GM19238 (cell line): ENCODE data around the gene ATE1.
A peak's percentile ranks its signal among the peaks of the same experiment; 100 is the strongest.
"Not testable (repeated sequence)": the region's sequence is repeated elsewhere in the genome, so short reads cannot be mapped to it uniquely, and the experiment has no call there.

ENCODE experiments used
- DNase-seq: peaks from one replicate; pipeline ENCODE4 v3.0.0; 2011; ENCODE audit warnings: low spot score; ENCODE audit not compliant: insufficient read length

The ATE1 gene

DNA sequence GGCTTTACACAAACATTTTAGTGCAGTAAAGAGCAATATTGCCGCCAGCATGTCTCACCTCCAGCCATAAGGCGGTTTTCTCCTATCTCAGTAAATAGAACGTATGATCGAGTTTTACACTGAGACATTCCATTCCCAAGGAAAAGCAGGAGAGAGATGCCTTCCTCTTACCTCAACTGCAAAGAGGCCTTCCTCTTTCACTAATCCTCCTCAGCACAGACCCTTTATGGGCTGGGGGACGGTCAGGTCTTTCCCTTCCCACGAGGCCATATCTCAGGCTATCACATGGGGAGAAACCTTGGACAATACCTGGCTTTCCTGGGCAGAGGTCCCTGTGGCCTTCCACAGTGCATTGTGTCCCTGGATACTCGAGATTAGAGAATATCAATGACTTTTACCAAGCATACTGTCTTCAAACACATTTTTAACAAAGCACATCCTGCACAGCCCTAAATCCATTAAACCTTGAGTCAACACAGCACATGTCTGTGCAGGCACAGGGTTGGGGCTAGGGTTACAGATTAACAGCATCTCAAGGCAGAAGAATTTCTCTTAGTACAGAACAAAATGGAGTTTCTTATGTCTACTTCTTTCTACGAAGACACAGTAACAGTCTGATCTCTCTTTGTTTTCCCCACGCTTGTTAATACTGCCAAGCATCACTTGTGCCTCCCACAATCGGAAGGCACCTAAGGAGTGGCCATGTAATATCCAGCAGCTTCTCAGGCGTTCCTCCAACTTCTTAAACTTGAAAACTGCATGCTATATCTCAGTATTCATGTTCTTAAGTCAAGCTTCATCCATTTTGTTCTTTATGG lies 2.6 kb upstream of the ATE1 start:
- not testable (repeated sequence) for DNase-seq

GRCh38 chr10:121929585-121930267 lies 1.9 kb upstream of the ATE1 start:
- not testable (repeated sequence) for DNase-seq

DNA sequence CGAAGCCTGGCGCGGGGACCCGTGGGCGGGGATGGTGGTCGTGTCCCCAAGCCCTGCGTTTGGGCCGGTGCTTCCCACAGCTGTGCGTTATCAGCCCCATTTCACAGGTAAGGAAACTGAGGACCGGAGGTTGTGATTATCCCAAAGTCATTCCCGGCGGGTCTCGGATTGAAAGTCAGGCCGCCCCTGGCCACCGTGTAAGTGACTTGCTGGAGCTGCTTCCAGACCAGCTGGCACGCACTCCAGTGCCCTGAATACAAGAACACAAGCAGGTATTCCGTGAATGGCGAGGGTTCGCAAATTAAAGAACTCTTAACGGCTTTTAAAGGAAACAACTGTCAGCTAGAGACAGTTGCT lies 675 bp upstream of the ATE1 start:
- no peak for DNase-seq

DNA sequence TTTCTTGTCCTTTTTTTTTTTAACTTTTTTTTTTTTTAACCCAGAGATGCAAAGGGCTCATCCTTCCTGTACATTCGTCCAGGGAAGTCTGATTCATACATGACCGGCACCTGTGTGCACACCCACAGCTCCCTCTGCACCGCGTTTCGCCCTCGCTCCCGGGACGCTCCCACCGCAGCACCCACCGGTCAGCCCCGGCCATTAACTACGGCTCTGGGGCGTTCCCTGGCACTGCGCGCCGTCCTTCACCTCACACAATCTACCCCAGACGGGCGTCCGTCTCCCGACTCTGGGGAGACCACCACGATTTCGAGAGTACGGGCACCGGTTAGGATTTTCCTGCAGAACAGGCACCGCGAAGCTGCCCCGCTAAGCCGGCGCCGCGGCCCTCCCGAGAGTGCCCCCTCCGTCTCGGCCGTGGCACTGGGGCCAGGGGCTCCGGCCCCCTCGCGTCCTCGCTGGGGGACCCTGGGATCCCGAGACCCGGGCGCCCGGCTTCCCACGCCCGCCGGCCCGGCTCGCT lies 452 bp downstream of the ATE1 start:
- DNase-seq, result peak; percentile 41

GRCh38 chr10:121926671-121927317 lies 1.0 kb downstream of the ATE1 start:
- peak; percentile 29 for DNase-seq

DNA sequence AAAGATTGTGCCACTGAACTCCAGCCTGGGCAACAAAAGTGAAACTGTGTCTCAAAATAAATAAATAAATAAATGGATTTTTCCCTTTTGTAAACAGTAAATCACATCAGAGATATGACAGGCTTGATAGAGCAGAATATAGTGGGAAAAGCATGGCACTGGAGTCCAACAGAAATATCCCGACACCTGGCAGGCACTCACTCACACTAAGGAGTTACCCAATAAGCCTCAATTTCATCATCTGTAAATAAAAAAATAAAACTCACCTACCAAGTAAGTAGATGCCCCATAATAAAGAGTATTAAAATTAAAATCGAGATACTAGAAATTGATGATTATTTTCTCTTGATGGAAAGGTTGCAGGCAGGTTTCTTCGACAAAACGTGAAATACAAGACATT lies 1.7 kb downstream of the ATE1 start:
- DNase-seq, result no peak

GRCh38 chr10:121921238-121921931 lies 6.4 kb downstream of the ATE1 start:
- DNase-seq, result no peak

DNA sequence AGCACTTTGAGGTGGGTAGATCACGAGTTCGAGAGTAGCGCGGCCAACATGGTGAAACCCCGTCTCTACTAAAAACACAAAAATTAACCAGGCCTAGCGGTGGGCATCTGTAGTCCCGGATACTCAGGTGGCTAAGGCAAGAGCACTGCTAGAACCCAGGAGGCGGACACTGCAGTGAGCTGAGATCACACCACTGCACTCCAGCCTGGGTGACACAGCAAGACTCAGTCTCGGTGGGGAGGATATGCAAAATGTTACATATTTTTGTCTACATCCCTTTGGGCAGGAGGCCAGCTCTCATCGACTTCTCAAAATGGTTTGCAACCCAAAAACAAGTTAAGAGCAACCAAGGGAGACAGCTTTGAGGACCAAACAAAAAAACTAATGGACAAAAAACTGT lies 8.2 kb downstream of the ATE1 start:
- no peak for DNase-seq

GRCh38 chr10:121918800-121919199 lies 9.0 kb downstream of the ATE1 start:
- DNase-seq, result not testable (repeated sequence)

- DNase-seq, result no peak
These were observed 13.2 kb downstream of the ATE1 start for GRCh38 chr10:121914661-121915060.

DNA sequence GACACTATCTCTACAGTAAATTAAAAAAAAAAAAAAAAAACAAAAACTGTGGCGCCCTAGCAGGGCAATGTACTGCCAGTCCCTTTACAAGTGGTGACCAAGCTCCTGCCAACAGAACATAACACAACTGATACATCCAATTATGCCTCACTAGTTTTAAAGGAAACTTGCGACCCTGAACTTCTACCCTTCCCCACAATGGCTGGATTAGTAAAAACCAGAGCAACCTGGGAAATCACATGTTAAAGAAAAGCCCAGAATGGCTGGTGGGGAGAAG lies 16.5 kb downstream of the ATE1 start:
- DNase-seq, result no peak

DNA sequence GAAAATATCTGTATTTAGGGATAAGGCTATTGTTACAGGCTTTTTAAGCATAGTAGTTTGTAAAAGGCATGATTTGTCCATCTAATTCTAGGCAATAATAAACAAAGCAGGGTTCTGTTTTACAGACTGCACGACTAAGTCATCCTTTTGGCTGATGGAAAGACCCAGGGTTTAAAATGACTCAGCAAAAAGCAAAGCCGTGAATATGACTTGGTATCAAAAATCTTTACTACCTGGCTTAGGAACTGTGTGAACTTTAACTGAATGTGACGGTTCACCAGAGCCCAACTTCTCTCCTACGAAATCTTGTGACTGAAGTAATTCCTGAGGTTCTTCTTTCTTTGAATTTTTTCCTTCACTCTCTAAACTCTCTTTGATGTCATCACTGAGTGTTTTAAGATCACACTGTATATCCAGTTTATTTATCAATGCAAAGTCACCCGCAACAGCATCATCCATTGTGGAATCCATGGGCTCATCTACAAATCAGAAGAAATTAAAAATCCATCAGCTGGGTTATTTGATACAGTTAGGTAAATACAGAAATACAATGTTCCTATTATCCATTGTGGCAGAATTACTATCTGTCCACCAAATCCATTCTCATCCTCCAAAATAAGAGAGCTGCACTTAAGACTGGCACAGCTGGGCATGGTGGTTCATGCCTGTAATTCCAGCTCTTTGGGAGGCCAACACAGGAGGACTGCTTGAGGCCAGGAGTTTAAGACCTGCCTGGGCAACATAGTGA lies 17.0 kb downstream of the ATE1 start:
- DNase-seq, result no peak

- no peak for DNase-seq
These were observed 22.9 kb downstream of the ATE1 start for GRCh38 chr10:121904888-121905287.

- peak; percentile 20 for DNase-seq
These were observed 27.2 kb downstream of the ATE1 start for GRCh38 chr10:121900443-121901174.

DNA sequence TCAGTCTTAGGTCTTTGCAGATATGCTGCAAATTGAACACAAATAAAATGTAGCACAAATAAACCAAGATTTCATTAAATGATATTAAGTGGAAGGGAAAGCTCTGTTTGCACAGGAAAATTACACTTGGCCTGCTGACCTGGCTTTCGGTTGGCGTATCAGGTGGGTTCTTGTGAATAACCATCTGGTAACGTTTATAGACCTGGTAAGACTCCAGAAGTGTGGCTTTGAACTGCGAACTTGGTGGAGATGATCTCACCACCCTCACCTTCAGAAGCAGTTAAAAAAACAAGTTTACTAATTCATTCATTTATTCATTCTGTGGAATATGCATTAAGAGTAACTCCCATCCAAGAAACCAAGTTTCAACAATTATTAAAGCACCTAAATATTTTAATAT lies 28.1 kb downstream of the ATE1 start:
- no peak for DNase-seq

DNA sequence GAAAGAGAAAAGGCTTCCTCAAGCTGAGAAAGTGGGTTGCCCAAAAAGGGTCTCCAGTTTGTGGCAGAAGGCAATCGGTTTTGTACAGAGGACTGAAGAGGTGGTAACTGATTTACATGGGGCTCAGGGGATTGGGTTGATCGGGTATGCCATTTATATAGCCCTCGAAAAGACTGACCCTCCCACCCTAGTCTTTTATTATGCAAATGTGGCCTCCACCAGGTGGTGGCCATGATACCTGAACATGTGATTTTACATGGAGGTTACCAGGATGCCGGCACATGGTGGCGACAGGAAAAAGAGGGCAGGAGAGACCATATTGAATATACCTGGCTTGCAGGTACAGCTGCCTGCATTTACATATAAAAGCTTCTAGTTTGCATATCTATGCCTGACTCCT lies 36.7 kb downstream of the ATE1 start:
- no peak for DNase-seq

DNA sequence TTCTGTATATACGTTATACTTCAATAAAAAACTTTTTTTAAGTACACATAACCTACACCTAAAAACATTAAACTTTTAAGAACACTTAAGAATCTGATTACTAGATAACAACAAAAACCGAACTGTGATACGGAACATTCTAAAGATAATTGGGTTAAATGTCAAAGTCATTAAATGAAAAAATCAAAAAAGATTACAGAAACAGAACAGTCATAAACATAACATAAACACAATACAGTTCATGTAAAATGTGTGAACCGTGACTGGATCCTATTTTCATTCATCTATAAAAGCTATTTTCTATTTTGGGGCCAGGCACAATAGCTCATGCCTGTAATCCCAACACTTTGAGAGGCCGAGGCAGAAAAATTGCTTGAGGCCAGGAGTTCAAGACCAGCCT lies 38.6 kb downstream of the ATE1 start:
- no peak for DNase-seq

GRCh38 chr10:121886997-121887622 lies 40.7 kb downstream of the ATE1 start:
- peak; percentile 17 for DNase-seq

DNA sequence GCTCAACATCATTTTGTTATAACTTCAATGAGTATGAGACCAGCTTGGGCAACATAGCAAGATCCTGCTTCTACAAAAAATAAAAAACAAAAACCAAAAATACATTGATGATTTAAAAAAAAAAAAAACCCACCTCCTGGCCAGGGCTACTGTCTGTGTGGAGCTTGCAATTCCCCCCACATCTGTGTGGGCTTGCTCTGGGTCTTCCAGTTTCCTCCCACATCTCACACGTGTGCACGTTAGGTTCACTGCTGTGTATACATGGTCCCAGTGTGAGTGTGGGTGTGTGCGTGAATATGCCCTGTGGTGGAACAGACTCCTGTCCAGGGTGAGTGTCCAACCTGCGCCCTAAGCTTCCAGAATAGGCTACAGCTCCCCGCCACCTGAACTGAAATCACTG lies 41.6 kb downstream of the ATE1 start:
- no peak for DNase-seq

DNA sequence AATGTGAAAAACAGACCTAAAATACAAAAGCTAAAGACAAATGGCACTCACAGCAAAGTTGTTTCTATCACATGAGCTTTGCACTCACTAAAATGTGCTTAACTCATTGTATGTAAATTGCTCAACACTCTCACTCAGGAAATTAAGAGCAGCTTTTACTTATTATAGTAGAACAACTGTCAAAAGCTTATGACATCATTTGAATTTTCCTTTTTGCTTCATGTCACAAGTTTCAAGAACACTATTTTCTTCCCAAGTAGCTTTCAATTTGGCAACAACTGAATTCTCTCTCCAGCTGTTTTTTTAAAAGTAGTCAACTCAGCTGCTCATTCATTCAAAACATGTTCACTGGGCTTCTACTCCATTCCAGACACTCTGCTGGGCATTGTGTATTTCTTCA lies 46.9 kb downstream of the ATE1 start:
- DNase-seq, result no peak
